Ureter (tissue), 1 donor: ENCODE measurements around the gene ARHGAP44. TPM values are rescaled to one million over a fixed set of nuclear protein-coding genes. Genes with fewer than 3 reads are reported as not detected.

Source experiments
- DNase-seq: peaks from one replicate; pipeline ENCODE4 v3.0.0-alpha.2; 2020; ENCODE audit warnings: low spot score
- total RNA-seq: library from RNA; stranded (reverse); gene quantifications from one replicate; pipeline ENCODE4 v1.2.4, GENCODE V29; 2023
- donor health status: DM: yes; HTN: yes; CAD: no.

Gene ARHGAP44, protein sequence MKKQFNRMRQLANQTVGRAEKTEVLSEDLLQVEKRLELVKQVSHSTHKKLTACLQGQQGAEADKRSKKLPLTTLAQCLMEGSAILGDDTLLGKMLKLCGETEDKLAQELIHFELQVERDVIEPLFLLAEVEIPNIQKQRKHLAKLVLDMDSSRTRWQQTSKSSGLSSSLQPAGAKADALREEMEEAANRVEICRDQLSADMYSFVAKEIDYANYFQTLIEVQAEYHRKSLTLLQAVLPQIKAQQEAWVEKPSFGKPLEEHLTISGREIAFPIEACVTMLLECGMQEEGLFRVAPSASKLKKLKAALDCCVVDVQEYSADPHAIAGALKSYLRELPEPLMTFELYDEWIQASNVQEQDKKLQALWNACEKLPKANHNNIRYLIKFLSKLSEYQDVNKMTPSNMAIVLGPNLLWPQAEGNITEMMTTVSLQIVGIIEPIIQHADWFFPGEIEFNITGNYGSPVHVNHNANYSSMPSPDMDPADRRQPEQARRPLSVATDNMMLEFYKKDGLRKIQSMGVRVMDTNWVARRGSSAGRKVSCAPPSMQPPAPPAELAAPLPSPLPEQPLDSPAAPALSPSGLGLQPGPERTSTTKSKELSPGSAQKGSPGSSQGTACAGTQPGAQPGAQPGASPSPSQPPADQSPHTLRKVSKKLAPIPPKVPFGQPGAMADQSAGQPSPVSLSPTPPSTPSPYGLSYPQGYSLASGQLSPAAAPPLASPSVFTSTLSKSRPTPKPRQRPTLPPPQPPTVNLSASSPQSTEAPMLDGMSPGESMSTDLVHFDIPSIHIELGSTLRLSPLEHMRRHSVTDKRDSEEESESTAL
- total RNA-seq = 8.8 TPM

DNA sequence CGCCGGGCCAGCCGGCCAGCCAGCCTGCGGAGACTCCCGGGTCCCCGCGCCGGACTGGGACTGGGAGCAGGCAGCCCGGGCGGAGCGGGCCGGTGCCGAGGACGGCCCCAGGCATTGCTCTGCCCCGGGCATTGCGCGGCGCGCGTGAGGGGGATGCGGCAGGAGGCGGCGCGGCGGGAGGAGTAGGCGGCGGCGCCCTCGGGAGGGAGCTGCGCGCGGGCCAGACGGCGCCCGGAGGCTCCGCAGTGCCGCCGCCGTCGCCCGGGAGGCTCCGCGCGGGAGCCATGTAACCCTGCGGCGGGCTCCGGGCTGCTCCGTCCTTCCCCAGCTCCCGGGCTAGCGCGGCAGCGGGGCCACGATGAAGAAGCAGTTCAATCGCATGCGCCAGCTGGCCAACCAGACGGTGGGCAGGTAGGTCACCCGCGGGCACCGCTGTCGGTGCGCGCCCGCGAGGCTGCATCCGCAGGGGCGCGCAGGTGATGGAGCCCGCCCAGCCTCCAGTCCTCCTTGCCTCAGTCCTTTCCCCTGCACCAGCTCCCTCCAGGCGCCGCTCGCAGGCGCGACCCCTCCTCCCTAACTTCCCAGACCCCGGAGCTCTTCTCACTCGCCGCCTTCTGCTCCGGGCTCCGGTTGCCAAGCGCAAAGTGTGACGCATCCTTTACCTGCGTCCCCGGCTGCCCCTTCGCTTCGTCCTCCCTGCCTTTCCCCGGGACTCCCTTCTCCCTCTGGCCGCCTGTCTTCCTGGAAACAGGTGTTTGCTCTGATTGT lies at the start of gene ARHGAP44:
TSS of gene ARHGAP44 (plus strand) at position 18 of the 768 bp plus-strand sequence. CDS start at position 359, 341 bp downstream.
- DNase-seq = no peak

DNA sequence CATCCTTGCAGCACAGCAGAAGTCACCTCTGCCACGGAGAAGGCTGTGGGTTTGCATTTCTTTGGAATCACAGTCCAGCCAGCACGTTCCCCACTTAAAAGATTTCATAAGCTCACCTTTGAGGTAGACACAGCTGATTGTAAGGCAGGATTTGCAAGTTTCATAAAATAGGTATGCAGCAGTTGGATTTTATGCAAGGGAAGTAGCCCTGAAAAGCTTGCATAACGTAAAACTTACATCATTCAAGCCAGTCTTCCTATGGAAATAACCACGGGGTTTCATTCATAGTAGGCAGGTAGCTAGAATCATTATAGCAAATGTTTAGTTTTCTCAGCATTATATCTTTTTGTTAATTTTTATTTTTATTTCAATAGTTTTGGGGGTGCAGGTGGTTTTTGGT lies 49.8 kb upstream of the ARHGAP44 start:
- no peak for DNase-seq

DNA sequence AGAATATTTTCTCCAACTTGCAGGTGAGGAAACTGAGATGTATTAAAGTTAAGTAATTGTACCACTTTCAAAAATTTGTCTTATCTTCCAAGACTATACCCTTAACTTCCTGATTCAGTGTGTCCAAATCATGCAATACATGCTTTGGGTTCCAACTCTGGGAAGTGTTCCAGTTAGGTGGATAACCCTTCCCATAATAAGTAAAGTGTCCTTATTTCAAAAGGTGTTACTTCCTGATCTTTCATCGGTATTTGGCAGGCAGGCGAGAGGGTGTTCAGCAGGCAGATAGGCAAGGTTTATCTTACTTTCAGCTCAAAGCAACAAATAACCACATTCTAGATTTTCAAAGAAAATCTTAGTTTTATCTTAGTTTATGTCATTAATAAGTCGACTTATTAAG lies 46.3 kb upstream of the ARHGAP44 start:
- no peak for DNase-seq

DNA sequence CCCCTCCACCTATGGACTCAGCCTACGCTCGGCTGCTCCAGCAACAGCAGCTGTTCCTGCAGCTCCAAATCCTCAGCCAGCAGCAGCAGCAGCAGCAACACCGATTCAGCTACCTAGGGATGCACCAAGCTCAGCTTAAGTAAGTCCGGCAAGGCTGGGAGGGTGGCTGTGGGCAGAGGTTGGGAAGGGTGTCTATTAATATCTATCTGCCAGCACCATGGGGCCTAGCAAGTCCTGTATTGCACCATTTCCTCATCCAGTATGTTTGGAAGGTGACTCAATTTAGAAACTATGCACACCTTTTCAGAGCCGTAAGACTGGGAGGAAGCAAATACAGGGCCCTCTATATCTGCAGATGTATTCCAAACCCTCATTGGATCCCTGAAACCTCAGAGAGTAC lies 45.0 kb upstream of the ARHGAP44 start:
- DNase-seq = no peak

DNA sequence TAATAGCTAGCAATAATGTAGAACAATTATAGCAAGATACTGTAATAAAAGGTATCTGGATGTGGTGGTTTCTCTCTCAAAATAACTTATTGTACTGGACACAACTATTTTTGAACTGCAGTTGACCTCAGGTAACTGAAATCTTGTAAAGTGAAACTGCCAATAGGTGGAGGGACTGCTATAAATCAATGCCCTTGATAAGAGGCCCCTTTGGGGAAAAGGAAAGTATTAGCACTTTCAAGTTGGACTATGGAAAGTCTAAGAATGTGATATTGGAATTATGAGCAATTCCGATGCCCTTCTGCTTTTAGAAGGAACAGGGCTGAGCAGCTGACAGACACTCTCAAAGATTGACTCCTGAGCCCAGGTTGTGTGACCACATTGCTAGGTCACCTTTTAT lies 44.5 kb upstream of the ARHGAP44 start:
- DNase-seq = no peak

DNA sequence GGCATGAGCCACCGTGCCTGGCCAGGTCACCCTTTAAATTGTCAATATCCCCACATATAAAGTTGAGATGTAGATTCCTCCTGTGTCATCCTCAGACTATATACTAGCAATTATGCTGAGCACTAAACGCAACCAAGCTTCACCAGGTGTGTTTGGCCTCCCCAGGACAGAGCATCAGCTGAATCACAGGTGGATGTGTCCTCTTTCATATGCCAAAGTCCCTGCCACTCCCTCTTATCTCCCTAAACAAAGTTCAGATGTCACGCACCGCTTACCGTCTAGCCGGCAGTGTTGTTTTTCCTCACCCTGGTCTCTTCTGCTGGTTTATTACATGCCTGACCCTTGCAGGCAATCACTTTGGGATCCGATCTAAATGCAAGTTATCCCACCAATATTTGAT lies 43.8 kb upstream of the ARHGAP44 start:
- no peak for DNase-seq

DNA sequence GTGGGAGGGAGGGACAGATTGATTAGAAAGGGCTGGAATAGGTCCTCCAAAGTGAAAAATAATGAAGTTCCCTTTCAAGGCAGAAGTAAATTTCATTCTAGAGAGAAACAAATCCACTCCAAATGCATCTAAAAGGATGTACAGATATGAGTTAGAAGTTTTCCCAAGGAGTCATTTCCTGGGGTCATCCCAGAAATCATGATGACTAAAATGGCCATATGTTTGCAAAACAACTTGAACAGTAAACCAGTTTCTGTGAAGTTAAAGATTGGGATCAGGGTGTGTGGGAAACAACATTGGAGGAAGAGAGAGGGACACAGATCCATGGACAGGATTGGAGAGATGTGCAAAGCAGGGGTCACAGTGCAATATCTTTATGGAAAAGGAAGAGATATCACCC lies 32.5 kb upstream of the ARHGAP44 start:
- no peak for DNase-seq

DNA sequence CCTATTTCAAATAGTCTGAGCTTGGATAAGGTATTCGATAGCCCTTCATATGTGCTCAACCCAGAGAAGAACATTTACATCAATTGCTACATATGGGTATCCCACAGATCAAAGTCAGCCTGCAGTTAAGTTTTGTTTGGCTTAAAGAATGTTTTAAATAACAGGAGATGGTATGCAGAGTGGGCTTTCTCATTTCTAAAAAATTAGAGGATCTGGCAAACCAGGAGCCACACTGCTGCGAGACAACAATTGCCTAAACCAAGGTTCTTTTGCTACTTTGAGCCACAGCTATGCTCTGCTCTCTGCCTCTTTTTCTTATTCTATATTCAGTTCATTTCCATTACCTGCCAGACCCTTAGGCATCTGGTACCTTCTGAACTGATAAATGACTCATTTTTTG lies 30.2 kb upstream of the ARHGAP44 start:
- no peak for DNase-seq

DNA sequence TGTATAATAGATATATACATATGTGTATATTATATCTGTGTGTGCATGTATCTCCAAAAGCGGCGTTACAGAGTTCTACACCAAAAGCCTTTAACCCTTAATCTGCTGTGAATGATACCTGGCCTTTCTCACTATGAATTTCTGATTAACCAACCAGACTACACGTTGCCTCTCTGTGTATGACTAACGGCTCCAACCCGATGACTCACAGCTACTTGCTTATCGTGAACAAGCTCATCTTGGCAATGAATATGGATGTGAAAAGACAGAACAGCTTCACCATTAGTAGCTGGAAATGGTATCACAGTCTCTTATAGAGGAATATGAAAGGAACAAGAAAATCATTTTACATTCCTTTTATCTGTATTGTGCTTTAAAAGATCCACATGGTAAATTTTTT lies 23.8 kb upstream of the ARHGAP44 start:
- no peak for DNase-seq

DNA sequence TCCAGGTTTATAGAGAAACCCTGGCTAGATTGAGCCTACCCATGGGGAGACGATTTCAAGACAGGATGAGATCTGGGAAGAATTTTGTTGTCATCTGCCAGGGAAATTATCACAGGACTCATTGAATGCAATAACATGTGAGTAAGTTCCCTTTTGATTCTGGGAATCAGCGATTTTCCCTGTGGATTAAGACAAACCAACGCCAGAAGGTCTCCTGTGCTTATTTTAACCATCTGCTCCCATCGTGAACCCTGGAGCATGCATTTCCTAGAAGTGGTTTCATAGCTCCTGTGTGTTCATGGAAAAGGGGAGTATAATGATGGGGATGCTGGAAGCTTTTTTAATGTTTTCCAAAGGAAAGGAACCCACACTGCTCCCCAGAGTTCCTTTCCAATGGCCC lies 21.0 kb upstream of the ARHGAP44 start:
- DNase-seq = no peak

DNA sequence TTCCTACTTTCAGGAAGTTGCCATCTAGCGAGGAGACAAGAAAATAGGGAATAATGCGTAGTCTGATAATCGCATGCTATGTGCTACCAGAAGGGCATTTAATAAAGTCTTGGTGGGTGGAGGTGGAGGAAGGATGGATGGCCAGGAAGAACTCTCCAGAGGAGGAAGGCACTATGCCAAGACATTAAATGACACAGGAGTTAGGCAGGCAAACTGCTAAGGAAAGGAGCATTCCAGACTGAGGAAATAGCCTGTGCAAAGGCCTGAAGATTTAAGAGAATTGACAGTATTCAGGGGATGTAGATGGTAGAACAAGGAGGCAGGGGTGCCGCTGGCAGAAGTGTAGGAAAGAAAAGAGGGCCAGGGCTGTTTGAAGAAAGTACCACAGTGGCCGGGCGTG lies 19.3 kb upstream of the ARHGAP44 start:
- DNase-seq = no peak

DNA sequence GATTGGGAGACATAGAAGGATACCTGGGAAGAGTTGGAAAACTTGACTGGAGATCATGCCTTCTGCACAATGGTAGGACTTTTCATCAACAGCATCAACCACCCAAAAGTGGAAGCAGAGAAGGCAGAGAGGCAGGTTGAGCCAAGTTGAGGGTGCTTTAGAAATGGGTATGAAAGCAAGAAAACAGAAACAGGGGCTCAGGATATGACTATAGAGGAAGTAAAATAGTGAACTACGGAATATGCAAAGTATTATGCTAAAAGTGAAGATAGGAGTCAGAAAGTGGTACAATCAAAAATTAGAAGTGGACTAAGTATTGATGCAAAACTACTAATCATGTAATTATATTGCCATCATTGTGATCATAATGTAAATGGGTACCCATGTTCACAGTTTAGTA lies 16.1 kb upstream of the ARHGAP44 start:
- no peak for DNase-seq

DNA sequence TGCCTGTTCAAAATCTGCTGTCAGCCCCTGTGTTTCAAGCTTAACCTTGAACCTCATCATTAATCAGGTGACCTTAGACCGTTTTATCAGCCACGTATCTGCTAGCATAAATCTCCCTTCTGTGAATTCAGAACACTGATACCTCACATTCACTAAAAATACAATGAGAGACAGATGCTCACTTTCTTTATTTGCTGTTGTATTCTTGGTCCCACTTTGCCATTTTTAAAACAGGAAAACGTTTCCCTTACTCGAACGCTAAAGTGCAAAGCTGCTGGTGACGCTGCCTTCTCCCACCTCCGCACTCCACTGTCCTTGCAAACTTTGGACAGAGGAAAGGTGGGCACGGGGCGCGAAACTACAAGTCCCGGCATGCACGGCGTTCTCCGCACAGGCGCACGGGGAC lies 220 bp upstream of the ARHGAP44 start:
- peak; percentile 54 for DNase-seq

DNA sequence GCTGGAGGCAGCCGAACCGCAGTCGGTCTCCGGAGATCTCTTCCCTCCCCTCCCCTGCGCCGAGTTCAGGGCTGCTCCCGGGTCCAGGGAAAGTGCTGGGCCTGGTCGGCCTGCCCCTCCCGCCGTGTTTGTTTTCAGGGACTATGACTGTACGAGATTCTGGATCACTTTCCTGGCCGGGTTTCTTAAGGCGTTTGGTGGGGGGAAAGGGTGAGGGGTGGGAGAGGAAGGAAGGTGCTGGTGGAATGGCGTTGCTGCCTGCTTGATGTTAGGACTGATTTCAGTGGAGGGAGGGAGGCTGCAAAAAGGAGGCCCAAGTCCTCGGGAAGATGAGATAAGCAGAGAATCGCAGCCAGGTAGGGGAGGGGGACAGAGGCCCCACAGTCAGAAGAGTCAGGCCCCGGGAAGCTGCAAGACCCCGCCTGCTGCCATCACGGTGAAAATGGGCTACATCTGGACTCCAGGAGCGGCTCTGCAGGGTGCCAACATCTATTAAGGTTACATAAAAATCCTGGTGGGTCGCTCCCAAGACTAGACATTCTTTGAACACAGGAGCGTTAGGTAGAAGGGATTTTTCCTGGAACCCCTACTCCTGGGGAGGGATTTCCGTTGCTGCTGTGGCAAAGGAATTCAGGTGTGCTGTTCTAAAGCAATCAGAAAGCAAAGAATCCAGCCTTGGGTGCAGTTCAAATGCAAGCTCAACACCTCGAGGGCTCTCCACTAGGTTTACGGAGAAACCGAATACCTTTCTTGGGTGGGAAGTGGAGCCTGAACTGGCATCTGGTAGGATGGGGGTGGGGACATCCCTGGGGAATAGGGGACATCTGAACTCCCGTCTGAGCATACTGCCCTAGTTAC lies 1.2 kb downstream of the ARHGAP44 start:
- no peak for DNase-seq

DNA sequence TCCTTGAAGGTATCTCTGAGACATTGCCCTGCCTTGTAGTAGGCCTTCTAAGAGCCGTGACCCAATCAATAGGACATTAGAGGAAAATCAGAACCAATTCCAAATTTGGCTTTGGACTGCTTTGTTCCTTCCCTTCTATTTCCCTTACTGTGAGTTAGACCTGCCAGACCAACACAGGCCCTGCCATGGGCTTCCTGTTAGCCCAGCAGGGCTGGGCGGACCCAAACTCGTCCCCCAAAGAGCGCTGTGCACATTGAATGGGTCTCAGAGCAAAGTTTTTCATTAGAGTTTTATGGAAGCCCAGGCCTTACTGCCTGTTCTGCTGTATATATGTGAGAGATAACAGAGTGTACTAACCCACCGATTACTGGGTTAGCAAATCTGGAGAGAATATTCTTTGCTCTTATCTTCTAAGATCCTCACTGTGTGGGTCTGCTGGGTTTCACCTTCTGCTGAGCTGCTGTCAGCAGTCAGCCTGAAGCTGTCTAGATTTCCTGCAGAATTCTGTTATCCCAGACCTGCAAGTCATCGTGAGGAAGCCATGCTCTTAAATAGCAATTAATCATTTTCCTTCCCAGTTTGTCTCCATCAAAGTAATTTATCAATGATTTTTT lies 5.7 kb downstream of the ARHGAP44 start:
- DNase-seq = no peak

DNA sequence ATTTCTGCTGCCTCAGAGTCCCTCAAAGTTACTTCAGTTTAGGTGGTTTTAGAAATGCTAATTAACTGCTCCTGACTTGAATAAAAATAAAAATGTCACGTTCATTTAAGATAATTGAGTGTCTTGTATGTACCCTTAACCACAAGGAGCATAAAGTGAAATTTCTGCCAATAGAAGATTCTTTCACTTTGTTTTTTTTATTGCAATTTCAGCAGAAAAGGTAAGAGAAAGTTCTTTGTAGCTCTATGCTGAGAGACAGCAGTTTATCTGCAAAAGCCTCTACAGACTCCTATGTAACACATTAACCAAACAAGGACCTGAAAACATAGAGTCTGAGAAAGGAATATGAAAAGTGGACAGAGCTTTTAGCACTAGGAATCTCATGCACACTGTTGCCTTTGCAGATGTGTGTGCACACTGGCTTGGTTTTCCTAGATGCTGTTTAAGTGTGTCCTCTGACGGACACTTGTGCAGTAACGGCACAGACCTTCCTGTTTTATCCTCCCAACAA lies 11.6 kb downstream of the ARHGAP44 start:
- DNase-seq = no peak

DNA sequence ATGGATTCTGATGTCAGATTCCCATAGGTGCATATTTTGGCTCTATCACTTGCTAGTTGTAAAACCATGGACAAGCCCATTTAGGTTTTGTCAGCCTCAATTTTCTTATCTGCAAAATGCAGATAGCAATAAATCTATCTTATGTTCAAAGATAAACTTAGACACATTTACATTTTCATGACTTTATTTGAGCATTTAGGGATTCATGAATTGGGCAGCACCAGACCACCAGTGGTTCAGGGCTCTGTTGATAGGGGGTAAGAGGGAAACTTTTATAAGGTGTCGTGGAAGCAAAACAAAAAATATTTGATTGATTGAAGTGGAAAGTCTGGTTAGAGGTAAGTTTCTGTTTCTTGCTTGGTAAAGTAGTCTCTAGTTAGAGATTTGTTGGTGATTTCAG lies 17.3 kb downstream of the ARHGAP44 start:
- DNase-seq = no peak

DNA sequence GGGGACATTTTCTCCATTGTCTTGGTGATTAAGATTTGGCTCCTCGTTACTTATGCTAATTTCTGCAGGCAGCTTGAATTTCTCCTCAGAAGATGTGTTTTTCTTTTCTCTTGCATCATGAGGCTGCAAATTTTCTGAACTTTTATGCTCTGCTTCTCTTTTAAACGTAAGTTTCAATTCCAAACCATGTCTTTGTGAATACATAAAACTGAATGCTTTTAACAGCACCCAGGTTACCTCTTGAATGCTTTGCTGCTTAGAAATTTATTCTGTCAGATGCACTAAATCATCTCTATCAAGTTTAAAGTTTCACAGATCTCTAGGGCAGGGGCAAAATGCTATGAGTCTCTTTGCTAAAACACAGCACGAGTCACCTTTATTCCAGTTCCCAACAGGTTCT lies 19.4 kb downstream of the ARHGAP44 start:
- no peak for DNase-seq

DNA sequence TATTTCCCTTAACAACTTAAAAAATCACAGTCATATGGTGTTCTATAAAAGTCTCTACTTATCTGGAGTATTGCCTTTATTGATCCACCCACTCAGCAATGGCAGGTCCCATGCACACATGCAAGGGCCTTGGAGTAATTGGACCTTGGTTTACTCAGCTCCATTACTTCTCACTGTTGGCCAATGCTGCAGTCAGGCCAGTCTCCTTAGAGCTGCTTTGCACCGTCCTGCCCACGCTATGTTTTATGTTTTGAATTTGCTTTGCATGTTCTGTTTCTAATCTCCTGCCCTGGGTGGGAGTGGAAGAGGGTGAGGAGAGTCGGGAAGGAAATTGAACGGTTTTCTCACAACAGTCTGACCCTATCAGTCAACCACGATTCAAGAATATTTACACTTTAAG lies 23.6 kb downstream of the ARHGAP44 start:
- no peak for DNase-seq

DNA sequence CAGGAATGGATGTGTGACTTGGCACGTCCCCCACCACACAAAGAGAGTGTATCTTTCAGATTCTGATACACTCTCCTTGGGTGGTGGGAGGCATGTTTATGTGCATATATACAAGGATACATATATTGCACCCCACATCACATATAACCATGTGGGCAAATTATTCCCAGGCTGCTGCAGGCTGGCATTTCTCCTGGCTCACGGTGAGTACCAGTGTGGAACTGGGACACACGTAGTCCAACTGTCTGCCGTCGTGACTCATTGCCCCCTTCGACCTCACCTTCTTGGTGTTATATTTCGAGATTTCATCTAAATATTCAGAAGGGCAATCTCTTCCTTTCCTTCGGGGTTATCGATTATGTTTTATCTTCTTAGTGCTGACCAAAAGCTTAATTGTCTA lies 24.4 kb downstream of the ARHGAP44 start:
- DNase-seq = no peak

DNA sequence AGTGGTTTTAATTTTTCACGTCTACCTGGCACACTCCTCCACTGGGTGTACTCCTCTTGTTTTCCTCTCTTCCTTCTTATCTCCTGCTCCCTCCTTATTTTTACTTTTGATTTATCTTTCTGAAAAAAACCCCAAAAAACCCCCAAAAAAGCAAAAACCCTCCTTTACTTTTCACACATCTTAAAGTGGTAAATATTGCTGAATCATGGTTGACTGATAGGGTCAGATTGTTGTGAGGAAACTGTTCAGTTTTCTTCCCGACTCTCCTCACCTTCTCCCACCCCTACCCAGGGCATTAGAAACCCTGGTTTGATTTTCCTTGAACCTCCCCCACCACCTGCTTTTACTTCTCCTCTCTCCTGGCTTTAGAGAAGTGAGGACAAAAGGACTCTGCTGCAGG lies 25.4 kb downstream of the ARHGAP44 start:
- DNase-seq = no peak
